Thymus (tissue), 14 donors: Measurements from ENCODE around the gene ENGASE. TPM values are rescaled to one million over a fixed set of nuclear protein-coding genes. Genes with fewer than 3 reads are reported as not detected.

Experiments used
- DNase-seq, 9 donors: peaks; one replicate each; pipeline ENCODE4 v3.0.0-alpha.2; 2013; ENCODE audit warnings: low spot score in 9 of 9, low read depth in 6 of 9, missing footprints in 1 of 9
- H3K27ac ChIP-seq, 2 donors: one replicate each; pipeline ENCODE4 v1.5.1; 2013; ENCODE audit warnings: control low read depth in 1 of 2, low read depth in 1 of 2, low read length in 1 of 2, mild to moderate bottlenecking in 1 of 2, moderate library complexity in 1 of 2
- H3K27me3 ChIP-seq, 2 donors: one replicate each; pipeline ENCODE4 v1.5.1; 2013; ENCODE audit warnings: low read length in 1 of 2; ENCODE audit not compliant: control insufficient read depth in 2 of 2, insufficient read depth in 1 of 2
- H3K36me3 ChIP-seq, 2 donors: one replicate each; pipeline ENCODE4 v1.5.1; 2013; ENCODE audit warnings: low read length in 1 of 2, mild to moderate bottlenecking in 1 of 2, moderate library complexity in 1 of 2; ENCODE audit not compliant: control insufficient read depth in 2 of 2, insufficient read depth in 2 of 2
- H3K4me1 ChIP-seq, 2 donors: one replicate each; pipeline ENCODE4 v1.5.1; 2013; ENCODE audit warnings: low read length in 2 of 2; ENCODE audit not compliant: control insufficient read depth in 2 of 2, insufficient read depth in 2 of 2
- H3K4me3 ChIP-seq, 2 donors: one replicate each; pipeline ENCODE4 v1.5.1; 2013; ENCODE audit warnings: low read length in 2 of 2, control low read depth in 1 of 2, mild to moderate bottlenecking in 1 of 2
- H3K9me3 ChIP-seq, 2 donors: one replicate each; pipeline ENCODE4 v1.5.1; 2013; ENCODE audit warnings: low read length in 1 of 2, mild to moderate bottlenecking in 1 of 2; ENCODE audit not compliant: control insufficient read depth in 2 of 2, insufficient read depth in 1 of 2
- WGBS: extraction: QIAGEN DNeasy Blood & Tissue Kit; methylation state at CpG from one replicate; pipeline ENCODE4 v1.1.7; 2013; 5-methylcytosine and 5-hydroxymethylcytosine counted together
- long read RNA-seq, 10 donors: transcript quantifications; one replicate each; lab custom pipeline, GENCODE V29; 2026
- polyA plus RNA-seq: library from polyadenylated mRNA; stranded (reverse); fragments of 200-250 nt; gene quantifications from one replicate; pipeline ENCODE4 v1.2.3, GENCODE V29; 2013
- total RNA-seq: library from RNA; stranded (reverse); fragments of 120-200 nt; gene quantifications from one replicate; pipeline ENCODE4 v1.2.4, GENCODE V29; 2013
- donor health status: healthy.

Gene ENGASE
- total RNA-seq: 11.2 TPM
- 71.1 TPM for polyA plus RNA-seq
- long read RNA-seq, donor 1: 0 reads
- long read RNA-seq, donor 2: 0 reads
- long read RNA-seq, donor 3, partial matches to known transcripts: 16 of 17 reads
- long read RNA-seq, donor 3, other reads (novel, unspliced or antisense): 0 of 17 reads
- long read RNA-seq, donor 4, partial matches to known transcripts: 0 of 1 reads
- long read RNA-seq, donor 4, other reads (novel, unspliced or antisense): 0 of 1 reads
- long read RNA-seq, donor 5, partial matches to known transcripts: 14 of 18 reads
- long read RNA-seq, donor 5, other reads (novel, unspliced or antisense): 0 of 18 reads
- long read RNA-seq, donor 6, partial matches to known transcripts: 0 of 1 reads
- long read RNA-seq, donor 6, other reads (novel, unspliced or antisense): 0 of 1 reads
- long read RNA-seq, donor 7: 0 reads
- long read RNA-seq, donor 8, partial matches to known transcripts: 0 of 2 reads
- long read RNA-seq, donor 8, other reads (novel, unspliced or antisense): 0 of 2 reads
- long read RNA-seq, donor 9, partial matches to known transcripts: 0 of 1 reads
- long read RNA-seq, donor 9, other reads (novel, unspliced or antisense): 0 of 1 reads
- long read RNA-seq, donor 10, partial matches to known transcripts: 0 of 3 reads
- long read RNA-seq, donor 10, other reads (novel, unspliced or antisense): 0 of 3 reads

GRCh38 chr17:79074649-79075445 lies at the start of gene ENGASE:
TSS of gene ENGASE (plus strand) at chr17:79074824. CDS start at chr17:79074945, 121 bp downstream.
- Histone ChIP-seq H3K27me3 (peaks cover 0 to 24% of the 10 kb centered on the region in 2 donors), H3K4me3 (peak within 1 kb of the TSS; percentile 49 to 90), H3K27ac (peak within 1 kb of the TSS; percentile 67 to 74), H3K36me3 (peaks cover under 1 to 22% of the 10 kb centered on the region in 2 donors), H3K9me3 (no peaks in the 10 kb centered on the region), H3K4me1 (peaks cover 9 to 10% of the 10 kb centered on the region in 2 donors)
- peak; percentile 56 to 91 (median 76) for DNase-seq
- WGBS: under 1% methylated on average over 106 of the region's 106 CpGs

DNA sequence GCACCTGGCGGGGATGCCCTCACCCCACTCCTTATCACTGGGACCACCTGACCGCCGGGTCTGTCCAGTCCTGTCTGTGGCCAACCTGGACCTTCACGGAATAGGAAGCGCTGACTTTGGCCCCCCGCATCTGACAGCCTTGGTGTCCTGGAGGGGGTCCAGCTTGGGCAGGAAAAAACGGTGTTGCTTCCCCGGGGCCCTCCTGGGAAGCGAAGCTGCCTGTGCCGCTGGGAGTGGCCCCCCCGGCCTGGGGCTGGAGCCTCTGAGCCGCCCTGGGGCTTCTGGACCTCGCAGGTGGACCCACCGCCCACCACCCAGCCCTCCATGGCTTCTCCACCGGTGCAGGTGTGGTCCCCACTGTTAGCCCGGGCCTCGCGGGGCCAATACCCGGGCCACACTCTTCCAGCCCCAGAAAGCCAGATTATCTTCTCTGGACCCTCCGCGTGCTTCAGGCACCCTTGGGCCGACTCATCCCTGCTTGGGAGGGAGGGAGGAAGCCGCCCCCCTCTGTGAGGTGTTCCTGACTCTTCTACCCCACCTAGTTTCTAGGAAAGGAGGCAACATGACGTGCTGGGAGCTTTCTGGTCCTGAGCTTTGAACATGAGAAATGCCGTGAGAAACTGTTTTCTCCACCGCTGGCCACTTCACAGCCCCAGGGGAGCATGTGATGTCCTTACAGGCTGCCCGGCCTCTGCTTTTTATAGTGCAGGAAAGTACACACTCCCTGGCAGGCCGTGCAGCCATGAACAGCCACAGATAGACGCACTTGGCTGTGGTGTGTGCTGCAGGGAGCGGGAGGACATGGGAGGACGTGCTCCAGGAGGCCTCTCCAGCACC lies 49.5 kb upstream of the ENGASE start:
- Histone ChIP-seq H3K4me3 (peak overlapping the region in 1 of 2 donors; percentile 62), H3K36me3 (no peaks in the 10 kb centered on the region), H3K9me3 (no peaks in the 10 kb centered on the region), H3K27ac (no peak overlapping the region), H3K27me3 (peaks cover 2 to 98% of the 10 kb centered on the region in 2 donors), H3K4me1 (peaks cover 11 to 28% of the 10 kb centered on the region in 2 donors)
- no peak for DNase-seq
- WGBS: 79% methylated on average over 31 of the region's 31 CpGs

DNA sequence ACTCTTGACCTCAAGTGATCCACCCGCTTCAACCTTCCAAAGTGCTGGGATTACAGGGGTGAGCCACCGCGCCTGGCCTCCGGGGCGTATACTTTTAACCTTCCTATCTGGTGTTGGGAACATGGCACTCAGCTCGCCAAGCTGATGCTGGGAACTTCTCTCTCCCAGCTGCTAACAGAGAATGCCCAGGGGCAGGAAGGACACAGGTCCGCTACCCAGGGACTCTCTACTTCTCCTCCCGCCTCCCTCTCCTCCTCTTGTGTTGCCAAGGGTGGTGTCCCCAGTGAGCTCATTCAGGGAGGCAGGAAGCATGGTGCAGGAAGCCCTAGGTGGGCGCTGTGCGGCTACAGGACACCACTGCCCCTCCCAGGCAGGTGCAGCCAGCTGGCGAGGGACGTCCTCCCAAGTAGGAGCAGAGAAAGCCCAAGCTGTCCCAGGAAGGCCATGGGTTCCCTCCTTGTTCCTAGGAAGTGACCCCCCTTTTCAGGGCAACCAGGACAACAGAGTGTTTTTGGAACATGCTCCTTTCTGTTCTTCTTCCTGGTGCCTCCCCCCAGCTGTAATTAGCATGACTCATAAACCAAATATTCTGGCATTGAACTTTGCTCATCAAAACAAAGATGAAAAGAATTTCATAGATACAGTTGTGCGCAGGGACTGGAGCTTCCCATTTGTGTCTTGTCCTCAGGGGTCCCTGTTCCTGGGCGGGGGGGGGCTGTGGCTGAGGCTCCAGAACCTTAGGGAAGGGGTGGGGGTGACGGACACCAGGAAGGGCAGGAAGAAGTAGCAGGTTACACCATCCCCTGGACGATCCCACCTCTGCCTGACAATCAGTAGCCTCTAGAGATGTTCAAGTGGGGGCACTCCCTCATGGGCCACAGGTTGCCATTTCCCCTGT lies 48.0 kb upstream of the ENGASE start:
- Histone ChIP-seq H3K27me3 (peaks cover 2 to 85% of the 10 kb centered on the region in 2 donors), H3K36me3 (no peaks in the 10 kb centered on the region), H3K4me1 (peaks cover 11 to 28% of the 10 kb centered on the region in 2 donors), H3K4me3 (no peak overlapping the region), H3K27ac (no peak overlapping the region), H3K9me3 (no peaks in the 10 kb centered on the region)
- WGBS: 90% methylated on average over 16 of the region's 16 CpGs
- DNase-seq: no peak

GRCh38 chr17:79027274-79027924 lies 47.2 kb upstream of the ENGASE start:
- 88% methylated on average over 10 of the region's 10 CpGs for WGBS
- Histone ChIP-seq H3K9me3 (no peaks in the 10 kb centered on the region), H3K27me3 (peaks cover 2 to 85% of the 10 kb centered on the region in 2 donors), H3K36me3 (no peaks in the 10 kb centered on the region), H3K4me3 (no peak overlapping the region), H3K27ac (no peak overlapping the region), H3K4me1 (peaks cover 11 to 28% of the 10 kb centered on the region in 2 donors)
- DNase-seq: no peak

GRCh38 chr17:79027925-79028491 lies 46.6 kb upstream of the ENGASE start:
- WGBS: 77% methylated on average over 16 of the region's 16 CpGs
- Histone ChIP-seq H3K36me3 (no peaks in the 10 kb centered on the region), H3K9me3 (no peaks in the 10 kb centered on the region), H3K4me3 (no peak overlapping the region), H3K27me3 (peaks cover 2 to 79% of the 10 kb centered on the region in 2 donors), H3K27ac (no peak overlapping the region), H3K4me1 (peaks cover 11 to 28% of the 10 kb centered on the region in 2 donors)
- no peak for DNase-seq

- H3K4me1 ChIP-seq: peaks cover 9 to 24% of the 10 kb centered on the region in 2 donors
- 85% methylated on average over 17 of the region's 17 CpGs for WGBS
Observed at GRCh38 chr17:79028496-79029326, 45.9 kb upstream of the ENGASE start.

More at GRCh38 chr17:79028496-79029326, 45.9 kb upstream of the ENGASE start:
- no peak overlapping the region for H3K4me3 ChIP-seq
- no peaks in the 10 kb centered on the region for H3K9me3 ChIP-seq
- no peak for DNase-seq
- peaks cover 2 to 73% of the 10 kb centered on the region in 2 donors for H3K27me3 ChIP-seq
- H3K36me3 ChIP-seq: no peaks in the 10 kb centered on the region
- H3K27ac ChIP-seq: no peak overlapping the region
